Epithelial cell of proximal tubule (primary cell): ENCODE data around the gene ENOX1. TPM values are rescaled to one million over a fixed set of nuclear protein-coding genes. Genes with fewer than 3 reads are reported as not detected.
A peak's percentile ranks its signal among the peaks of the same experiment; 100 is the strongest.

Source experiments
- DNase-seq: peaks from one replicate; pipeline ENCODE4 v3.0.0-alpha.2; 2011; ENCODE audit warnings: low read depth
- H3K4me3 ChIP-seq: 2 replicates; pipeline ENCODE4 v1.5.1; 2011; ENCODE audit warnings: low read depth, mild to moderate bottlenecking, low read length
- CTCF ChIP-seq: conservative IDR thresholded peaks from 2 replicates; pipeline ENCODE4 v1.5.1; 2012; ENCODE audit warnings: low read depth, mild to moderate bottlenecking, low read length
- total RNA-seq: library from RNA; depleted of rRNA; stranded (reverse); fragments of >200 nt; gene quantifications from 2 replicates; pipeline ENCODE4 v1.2.3, GENCODE V29; 2015

ENOX1 gene
- total RNA-seq, 1 donor from 2014 or later, result 0.17 TPM

GRCh38 chr13:43514311-43514710 lies 272.5 kb downstream of the ENOX1 start:
- H3K4me3 ChIP-seq, result no peak overlapping the region
- TF ChIP-seq CTCF, result no peak
- no peak for DNase-seq

- H3K4me3 ChIP-seq, result no peak overlapping the region
- no peak for DNase-seq
- TF ChIP-seq CTCF, result no peak
These were observed 274.6 kb downstream of the ENOX1 start for GRCh38 chr13:43512221-43512620.

GRCh38 chr13:43510956-43511901 lies 275.5 kb downstream of the ENOX1 start:
- DNase-seq, result no peak
- H3K4me3 ChIP-seq, result no peak overlapping the region
- TF ChIP-seq CTCF, result no peak

GRCh38 chr13:43495732-43496131 lies 291.0 kb downstream of the ENOX1 start:
- no peak overlapping the region for H3K4me3 ChIP-seq
- no peak for TF ChIP-seq CTCF
- no peak for DNase-seq

GRCh38 chr13:43494206-43494605 lies 292.6 kb downstream of the ENOX1 start:
- no peak for DNase-seq
- no peak overlapping the region for H3K4me3 ChIP-seq
- TF ChIP-seq CTCF, result no peak

- peak; percentile 10 for DNase-seq
- TF ChIP-seq CTCF, result no peak
- no peak overlapping the region for H3K4me3 ChIP-seq
These were observed 293.2 kb downstream of the ENOX1 start for GRCh38 chr13:43493496-43494000.
